Ramos (cell line): ENCODE results near the gene CNIH3.
"Not testable (repeated sequence)": the region's sequence is repeated elsewhere in the genome, so short reads cannot be mapped to it uniquely, and the experiment has no call there.

ENCODE experiments used
- in situ Hi-C: fragments of 300-500 bp; cut with MboI; formaldehyde crosslinking; loops from one replicate; pipeline ENCODE4 v1.14.3; 2022; ENCODE audit warnings: low sequenced_read_pairs; ENCODE audit not compliant: unreplicated experiment

The CNIH3 gene

DNA sequence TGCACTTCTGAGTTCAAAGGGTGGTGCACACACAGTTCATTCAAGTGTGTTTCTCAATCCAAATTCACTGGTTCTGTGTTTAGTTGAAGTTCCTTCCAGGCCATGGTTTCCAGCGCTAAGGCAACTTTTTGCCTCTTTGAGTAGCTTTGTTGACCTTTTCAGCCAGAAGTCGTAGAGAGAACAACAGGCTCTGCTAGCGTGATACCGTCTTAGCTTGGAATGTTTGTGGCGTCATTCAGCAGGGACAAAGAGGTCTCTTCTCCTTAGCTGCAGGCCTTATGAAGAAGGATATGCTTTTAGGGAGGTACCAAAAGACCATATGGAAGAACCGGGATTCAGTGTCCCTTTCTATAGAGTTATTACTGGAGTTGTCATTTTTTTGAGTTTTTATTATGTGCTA, 65.7 kb downstream of the CNIH3 start:
- in situ Hi-C loops, result no loop called here

DNA sequence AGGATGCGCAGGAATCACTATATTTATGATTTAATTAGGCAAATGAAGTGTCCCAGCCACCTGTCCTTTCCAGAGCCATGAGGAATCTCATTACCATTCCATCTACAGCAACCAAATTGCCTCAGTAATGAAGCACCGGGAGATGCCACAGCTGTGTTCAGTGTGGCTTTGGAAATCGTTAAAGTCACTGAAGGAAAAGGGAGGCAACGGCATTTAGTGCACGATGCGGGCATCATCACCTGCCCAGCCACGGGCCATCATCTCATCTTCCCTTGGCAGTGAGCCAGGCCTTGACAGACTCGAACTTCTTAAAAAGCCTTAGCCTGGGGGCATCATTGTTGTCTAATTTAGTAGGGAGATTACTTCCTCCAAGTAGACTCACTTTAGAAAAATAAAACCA, 67.8 kb downstream of the CNIH3 start:
- in situ Hi-C loops, result no loop called here

DNA sequence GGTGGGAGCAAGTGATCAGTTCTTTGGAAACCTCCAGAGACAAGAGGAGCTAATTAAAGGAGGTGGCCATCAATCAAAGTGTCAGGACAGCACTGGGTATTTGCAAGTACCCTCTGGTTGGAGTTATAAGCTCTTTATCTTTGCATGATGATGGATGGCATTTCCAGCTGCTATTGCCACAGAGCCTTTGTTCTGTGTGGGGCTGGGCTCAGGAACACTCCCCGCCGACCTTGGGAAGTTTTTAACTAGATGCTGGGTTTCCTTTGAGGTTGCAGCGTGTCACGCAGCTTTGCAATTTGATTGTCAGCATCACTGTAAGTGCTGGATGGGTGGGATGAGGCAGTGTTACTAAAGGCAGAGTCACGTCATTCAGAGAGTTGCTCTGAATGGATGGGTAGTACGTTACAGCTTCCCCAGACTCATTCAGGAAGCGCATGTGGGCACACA, 68.9 kb downstream of the CNIH3 start:
- in situ Hi-C loops, result no loop called here

DNA sequence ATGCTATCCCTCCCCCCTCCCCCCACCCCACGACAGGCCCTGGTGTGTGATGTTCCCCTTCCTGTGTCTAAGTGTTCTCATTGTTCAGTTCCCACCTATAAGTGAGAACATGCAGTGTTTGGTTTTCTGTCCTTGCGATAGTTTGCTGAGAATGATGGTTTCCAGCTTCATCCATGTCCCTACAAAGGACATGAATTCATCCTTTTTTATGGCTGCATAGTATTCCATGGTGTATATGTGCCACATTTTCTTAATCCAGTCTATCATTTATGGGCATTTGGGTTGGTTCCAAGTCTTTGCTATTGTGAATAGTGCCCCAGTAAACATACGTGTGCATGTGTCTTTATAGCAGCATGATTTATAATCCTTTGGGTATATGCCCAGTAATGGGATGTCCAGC, 70.0 kb downstream of the CNIH3 start:
- in situ Hi-C loops, result not testable (repeated sequence)

DNA sequence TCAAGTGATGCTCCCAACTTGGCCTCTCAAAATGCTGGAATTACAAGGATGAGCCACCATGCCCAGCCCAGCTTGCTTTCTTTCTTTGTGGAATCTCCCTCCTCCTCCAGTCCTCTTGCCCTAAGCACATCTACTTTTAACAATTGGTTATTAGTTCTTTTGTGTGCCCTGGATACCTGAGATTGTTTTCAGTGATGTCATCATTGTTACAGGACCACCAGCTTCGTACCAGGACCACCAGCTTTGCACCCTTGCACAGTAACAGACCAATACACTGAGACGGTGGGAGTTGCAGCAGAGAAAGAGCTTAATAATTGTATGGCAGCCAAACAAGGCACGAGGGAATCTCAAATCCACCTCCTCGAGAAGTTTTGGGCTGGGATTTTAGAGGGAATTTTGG, 71.3 kb downstream of the CNIH3 start:
- in situ Hi-C loops, result no loop called here

DNA sequence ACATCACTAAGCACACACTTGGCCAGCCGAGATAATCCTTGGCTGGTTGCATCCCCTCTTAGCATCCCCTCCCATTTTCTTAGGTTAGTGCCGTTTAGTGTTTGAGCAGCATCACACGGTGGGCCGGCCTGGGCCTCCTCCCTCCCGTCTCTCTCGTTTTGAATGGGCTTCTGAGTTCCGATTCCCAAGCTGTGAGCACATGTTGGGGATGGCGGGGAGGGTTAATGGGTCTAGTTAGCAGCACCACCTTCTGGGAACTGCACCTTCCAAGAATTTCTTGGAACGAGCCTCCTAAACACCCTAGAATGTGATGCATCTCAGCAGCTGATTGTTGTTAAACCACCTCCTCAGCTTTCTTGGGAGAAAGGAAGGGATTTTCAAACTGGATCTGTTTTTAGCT, 73.3 kb downstream of the CNIH3 start:
- in situ Hi-C loops, result no loop called here

DNA sequence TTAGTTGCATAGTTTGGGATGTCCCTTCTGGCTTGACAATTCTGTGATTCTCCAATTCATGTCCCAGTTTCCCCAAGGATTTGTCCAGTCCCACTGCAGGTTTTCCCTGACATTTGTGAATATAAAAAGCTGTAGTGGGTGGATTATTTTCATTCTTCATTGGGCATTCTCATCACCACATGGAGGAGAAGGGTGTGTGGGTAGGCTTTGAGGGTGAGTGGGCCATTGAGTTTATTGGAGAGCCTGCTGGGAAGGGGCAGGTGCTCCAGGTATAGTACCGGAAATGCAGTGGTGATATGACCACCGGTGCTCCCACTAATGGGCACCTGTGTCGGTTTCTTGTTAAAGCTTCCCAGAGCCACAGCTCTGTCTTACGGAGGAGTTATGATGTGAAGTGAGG, 74.5 kb downstream of the CNIH3 start:
- in situ Hi-C loops, result no loop called here

DNA sequence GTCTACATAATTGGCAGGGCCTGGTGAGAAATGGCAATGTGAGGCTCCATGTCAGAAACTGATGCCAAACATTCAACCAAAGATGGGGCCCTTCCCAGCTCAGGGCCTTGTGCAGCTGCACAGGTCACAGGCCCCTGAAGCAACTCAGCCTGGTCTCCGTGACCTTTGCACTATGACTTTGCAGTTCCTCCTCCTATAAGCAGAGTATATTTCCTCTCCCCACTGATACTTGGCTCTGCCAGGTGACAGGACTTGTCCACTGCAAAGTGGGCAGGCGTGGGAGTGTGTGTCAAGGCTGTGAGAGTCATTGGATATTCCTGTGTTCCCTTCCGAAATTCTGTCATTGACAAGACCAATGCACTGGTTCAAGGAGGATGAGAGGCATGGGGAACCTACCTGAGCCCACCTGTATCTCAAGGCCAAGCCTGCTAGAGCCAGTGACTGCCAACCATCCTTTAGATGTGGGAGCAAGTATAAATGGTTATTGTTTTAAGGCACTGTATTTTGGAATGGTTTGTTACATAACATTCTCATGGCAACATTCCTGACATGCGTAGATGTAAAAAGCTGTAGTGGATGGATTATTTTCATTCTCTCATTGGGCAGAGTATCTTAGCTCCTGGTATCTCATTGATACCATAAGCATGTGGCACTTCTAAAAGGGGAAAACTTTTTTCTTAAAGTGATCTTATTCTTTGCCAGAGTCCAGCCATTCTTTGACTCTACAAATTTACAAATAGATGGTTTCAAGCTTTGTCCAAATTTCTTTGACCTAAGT, 75.2 kb downstream of the CNIH3 start:
- in situ Hi-C loops, result no loop called here

DNA sequence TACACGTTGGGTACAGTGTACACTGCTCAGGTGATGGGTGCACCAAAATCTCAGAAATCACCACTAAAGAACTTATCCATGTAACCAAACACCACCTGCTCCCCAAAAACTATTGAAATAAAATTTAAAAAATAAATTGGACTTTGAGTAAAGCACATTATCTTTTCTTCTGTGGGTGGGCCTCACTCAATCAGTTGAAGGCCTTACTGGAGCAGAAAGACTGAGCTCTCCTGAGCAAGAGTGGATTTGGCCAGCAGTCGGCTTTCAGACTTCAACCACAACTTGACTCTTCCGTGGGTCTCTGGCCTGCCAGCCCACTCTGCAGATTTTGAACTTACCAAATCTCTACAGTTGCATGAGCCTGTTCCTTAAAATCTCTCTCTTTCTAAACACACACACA, 78.9 kb downstream of the CNIH3 start:
- in situ Hi-C loops, result no loop called here

DNA sequence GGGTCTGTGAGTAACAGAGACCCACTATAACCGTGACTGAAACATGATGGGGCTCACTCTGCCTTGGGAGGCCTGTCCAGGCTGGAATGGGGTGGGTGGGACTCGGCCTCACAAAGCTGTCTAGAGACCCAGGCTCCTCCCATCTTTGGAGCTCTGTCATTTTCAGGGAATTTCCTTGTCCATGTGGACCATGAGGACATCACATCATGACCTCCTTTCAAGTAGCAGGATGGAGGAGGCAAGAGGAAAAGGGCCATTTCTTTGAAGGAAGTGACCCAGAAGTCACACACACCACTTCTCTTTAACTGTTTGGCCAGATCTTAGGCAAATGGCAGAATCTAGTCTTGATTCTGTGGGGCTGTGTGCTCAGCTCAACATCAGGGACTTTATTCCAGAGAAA, 79.9 kb downstream of the CNIH3 start:
- in situ Hi-C loops, result no loop called here

DNA sequence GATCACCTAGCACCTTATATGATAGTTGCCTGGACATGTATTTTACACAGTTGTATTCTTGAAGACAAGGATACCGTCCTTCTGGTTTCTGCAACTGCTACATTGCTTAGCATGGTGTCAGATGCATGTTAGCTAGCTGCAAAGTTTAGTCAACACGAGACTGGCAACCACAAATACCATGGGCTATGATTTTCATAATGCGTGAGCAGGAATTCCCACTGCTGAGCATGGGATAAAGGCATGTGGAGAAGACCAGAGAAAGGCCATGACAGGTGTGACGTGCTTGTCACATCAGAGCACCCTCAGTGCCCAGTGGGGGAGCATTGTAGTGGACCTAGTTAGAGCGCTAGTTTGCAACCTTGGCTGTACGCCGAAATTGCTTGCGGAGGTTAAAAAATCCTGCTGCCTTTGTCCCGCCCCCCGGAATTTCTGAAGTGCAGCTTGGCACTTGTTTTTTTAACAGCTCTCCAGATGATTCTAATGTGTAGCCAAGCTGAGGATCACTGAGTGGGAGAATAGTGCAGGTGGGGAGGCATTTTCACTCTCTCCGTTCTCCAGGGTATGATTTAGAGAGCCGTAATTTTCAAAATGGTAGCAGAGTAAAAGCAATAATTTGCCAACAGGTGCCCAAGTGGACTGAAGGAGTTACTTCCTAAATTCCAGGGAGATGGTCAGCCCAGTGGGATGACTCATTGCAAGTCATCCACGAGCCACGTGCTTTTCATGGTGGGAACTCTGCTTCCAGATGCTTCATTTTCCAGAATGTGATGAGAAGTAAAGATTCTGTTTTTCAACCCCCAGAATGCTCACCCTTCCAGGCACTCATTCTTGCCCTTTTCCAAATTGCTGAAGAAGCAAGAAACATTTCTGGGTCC, 81.0 kb downstream of the CNIH3 start:
- in situ Hi-C loops, result no loop called here

DNA sequence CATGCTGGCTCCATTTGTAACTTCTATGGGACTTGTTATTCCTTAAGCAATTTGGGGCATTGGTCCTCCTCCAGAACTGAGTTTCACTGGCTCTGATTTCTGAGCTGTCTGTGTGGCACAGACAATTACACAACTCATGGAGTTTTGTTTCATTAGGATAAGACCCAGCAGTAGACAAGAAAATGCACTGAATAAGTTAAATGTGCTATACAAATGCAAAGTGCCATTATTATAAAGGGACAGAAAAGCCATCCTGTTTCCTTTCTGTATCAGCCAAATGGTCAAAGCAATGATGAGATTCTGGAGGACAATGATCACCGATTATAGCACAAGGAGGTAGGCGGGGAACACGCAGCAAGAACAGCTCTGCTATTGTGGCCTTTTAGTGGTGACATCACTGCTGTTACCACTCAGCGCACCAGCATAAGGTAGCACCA, 81.9 kb downstream of the CNIH3 start:
- in situ Hi-C loops, result no loop called here

DNA sequence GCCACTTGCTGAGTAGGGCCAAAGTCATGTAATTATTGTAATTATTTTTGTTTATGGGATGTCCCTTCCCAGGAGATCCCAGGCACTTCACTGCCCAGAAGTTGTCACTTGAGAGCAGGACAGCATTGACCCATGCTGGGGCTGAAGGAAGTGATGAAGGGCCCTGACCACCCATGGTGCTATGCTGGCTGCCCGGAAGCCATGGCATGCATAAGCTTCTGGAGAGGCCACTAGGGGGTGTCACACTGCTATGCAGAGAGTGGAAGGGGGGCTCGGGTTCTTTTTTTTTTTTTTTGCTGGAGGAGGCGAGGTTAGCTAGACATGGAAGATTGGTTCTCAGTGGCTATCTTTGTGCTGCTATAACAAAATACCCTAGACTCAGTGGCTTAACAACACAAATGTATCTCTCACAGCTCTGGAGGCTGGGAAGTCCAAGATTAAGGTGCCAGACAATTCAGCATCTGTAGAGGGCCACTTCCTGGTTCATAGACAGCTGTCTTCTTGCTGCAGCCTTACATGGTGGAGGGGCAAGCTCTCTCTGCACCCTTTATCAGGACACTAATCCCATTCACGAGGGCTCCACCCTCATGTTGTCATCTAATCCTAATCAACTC, 84.9 kb downstream of the CNIH3 start:
- in situ Hi-C loops, result no loop called here

DNA sequence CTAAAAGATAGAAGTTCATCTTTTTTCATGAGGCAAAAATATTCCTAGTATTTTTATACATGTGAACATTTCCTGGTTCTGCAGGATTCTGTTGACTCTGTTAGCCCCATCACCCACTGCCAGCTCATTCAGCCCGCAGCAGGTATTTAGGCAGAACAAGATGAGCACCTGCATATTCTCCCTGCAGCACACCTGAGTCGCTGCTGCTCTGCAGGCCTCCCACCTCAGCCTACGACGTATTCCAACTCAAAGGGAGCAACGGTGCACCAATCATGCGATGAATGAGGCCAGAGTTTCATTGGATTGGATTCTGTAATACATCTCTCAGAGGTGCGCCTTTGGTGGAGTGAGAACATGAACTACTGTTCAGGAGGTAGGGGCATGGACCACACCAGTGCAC, 87.6 kb downstream of the CNIH3 start:
- in situ Hi-C loops, result no loop called here

DNA sequence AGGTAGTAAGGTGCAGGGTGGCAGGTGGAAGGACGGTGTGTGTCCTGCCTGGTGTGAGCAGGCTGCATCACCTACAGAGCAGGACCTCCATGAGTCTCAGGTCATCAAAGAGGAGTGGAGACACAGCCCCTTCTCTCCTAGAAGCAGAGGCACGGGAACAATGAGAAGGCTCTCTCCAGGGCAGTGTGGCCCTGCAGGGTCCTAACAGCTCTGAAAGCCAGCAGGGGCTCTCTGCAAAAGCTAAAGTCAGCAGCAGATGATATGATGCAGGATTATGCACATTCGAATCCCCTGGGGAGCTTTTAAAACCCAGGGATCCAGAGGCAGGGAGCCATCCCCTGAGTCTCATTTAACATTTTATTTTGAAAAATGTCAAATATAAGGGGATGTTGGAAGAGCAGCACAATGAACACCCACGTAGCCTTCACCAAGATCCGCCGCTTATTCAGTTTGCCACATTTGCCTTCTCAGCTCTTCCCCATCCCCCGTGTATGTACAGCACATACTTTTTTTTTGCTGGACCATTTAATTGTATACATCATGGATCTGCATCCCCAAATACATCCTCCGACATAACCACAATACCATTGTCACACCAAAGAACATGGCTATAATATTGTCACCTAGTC, 88.1 kb downstream of the CNIH3 start:
- in situ Hi-C loops, result no loop called here

DNA sequence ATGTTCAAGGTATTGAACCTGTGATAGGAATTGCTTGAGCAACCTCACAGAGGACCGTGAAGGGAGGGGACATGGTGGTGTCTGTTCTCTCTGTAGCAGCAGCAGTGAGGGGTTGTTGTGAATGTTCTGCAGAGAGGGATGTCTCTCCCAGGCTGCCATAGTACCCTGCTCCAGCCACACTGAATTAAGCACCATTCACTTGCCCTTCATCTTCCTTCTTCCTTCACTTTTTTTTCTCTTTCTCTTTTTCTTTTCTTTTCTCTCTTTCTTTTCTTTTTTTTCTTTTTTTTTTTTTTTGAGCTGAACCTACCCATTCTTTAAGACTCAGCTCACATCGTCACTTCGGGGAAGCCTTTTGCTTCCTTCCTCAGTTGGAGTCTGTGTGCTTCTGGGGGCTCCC, 89.5 kb downstream of the CNIH3 start:
- in situ Hi-C loops, result no loop called here

DNA sequence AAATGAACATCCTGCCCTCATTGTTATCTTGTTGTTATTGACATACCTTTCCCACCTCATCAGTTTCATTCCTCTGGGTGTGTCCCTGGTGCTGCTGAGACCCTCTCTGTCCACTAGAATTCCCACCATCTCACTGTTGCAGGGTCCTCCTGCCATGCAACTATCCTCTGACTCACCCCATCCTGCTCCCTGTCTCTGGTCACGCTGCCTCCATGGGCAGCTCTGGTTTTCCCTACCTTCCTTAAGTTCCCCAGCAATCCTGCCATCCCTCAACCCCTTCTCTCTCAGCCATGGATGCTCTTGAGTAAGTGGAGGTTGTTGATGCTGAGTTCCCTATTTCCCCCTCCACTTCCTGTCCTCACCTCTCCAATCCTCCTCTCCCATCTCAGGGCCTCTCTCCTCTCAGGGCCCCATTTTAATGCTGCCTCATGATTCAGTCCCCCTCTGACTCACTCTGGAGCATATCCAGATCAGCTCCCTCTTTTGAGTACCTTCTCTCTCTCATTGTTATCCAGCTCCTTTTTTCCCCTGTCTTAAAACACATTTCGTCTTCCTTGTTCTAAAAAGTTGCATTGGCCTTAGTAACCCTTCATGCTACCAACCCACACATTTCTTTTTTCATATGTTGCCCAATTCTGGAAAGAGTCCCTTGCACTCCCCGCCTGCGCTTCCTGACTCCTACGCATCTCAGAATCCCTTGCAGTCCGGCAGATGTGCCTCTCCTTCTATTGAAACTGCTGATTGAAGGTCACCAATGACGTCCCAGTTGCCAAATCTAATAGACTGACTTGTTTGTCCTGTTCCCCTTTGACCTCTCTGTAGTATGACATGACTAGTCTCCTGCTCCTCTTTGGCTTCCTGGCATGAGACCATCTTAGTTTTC, 92.0 kb downstream of the CNIH3 start:
- in situ Hi-C loops, result no loop called here

DNA sequence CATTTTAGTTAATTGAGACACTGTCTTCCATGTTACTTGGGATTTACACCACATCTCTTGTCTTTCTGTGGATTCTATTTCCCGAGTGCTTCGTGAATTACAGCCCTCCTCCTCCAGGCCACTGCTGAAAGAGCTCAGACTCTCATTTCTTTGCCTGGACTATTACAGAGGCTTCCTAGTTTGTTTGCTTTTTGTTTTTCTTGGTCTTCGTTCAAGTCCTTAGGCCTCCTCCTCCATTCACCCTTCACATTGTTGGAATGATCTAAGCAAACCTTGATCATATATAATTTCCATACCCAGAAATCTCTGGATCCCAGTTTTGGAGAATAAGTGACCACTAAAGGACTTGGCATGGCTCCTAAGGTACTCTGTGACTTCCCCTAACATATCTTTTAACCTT, 94.1 kb downstream of the CNIH3 start:
- in situ Hi-C loops, result no loop called here

DNA sequence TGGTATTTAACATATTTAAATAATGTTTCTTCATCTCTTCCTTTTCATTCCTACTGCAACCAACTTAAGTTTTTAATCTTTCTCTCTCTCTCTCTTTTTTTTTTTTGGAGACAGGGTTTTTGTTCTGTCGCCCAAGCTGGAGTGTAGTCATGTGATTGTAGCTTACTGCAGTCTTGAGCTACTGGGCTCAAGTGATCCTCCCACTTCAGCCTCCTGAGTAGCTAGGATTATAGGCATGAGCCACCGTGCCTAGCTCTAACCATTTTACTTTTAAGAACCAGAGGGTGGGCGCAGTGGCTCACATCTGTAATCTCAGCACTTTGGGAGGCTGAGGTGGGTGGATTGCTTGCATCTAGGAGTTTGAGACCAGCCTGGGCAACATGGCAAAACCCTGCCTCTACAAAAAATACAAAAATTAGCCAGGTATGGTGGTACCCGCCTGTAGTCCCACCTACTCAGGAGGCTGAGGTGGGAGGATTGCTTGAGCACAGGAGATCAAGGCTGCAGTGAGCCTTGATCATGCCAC, 95.2 kb downstream of the CNIH3 start:
- in situ Hi-C loops, result not testable (repeated sequence)
